Fibroblast of the aortic adventitia (primary cell): Measurements from ENCODE around the gene TEKT3. TPM values are rescaled to one million over a fixed set of nuclear protein-coding genes. Genes with fewer than 3 reads are reported as not detected.

ENCODE experiments used
- DNase-seq: peaks from one replicate; pipeline ENCODE4 v3.0.0-alpha.2; 2010; ENCODE audit warnings: low read depth
- H3K4me3 ChIP-seq: 2 replicates; pipeline ENCODE4 v1.5.1; 2011; ENCODE audit warnings: low read depth, mild to moderate bottlenecking, control low read depth, low read length, moderate library complexity
- CTCF ChIP-seq: IDR thresholded peaks from 2 replicates; pipeline ENCODE4 v1.5.1; 2011; ENCODE audit warnings: mild to moderate bottlenecking, low read length, control low read depth, inconsistent platforms; ENCODE audit not compliant: insufficient read depth
- total RNA-seq: library from RNA; depleted of rRNA; stranded (reverse); fragments of >200 nt; gene quantifications from 2 replicates; pipeline ENCODE4 v1.2.3, GENCODE V29; 2012; ENCODE audit warnings: low replicate concordance

The TEKT3 gene
- total RNA-seq, 1 donor: 0.63 TPM

DNA sequence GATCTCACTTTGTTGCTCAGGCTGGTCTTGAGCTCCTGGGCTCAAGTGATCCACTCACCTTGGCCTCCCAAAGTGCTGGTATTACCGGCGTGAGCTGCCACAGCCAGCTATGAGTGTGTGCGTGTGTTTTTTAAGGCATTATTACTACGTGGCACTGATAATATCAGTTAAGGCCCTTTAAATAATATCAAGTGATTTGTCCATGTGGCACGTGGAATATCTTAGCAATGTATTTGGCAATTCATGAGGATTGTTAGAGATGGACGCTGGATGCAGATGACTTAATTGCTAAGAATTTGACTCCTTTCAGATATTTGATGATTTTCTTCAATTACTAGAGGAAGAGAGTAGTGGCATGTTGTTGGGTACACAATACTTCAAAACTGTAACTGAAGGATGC lies 50.8 kb downstream of the TEKT3 start:
- TF ChIP-seq CTCF: no peak
- H3K4me3 ChIP-seq: no peak overlapping the region
- DNase-seq: peak; percentile 20

DNA sequence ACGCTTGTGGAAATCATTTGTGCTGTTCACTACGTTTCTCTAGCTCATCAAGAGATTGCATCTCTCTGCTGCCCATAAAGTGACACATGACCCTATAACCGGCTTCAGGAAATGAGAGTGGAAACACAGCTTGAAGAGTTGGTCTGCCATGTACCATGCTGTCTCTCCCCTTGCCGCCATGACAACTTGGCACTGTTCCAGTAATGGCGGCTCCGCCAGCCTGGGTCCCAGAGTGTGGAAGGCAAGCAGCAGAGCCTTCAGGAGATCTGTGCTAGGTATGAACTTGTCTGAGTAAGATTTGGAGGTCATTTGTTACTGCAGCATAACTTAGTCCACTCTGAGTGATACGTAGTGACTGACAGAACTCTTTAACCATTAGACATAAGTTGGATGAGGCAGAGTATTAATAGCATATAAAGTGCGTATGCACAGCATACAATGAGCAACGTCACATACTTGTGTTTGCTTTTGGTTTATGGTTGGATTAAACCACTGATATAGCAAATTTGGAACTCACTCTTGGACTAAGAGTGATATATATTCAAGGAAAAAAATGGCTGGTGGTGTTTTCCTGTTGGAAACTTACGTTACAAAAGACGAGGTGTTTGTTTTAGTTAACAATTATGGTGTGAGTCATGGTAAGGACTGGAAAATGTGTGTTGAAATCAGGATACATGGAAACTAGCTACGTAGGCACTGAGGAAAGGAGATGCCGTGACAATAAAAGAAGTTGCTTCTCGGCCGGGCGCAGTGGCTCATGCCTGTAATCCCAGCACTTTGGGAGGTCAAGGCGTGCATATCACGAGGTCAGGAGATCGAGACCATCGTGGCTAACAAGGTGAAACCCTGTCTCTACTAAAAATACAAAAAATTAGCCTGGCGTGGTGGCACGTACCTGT lies 51.9 kb downstream of the TEKT3 start:
- DNase-seq: peak; percentile 39
- TF ChIP-seq CTCF: no peak
- H3K4me3 ChIP-seq: no peak overlapping the region

DNA sequence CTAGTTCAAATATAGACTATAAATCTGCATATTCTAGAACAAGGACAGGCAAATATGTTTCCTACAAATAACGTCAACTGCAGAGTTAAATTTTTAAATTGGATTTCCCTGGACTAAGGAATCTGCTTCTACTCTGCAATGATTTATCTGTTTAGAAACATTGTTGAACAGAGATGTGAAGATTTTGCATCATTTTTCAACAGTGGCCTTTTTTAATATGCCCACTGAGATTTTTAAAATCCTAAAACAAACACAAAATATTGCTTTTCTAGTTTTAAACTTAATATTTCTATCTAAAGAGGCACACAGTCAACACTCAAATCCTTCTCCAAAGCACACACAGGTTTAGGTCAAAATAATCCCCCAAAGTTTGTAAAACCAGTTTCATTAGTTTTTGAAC lies 52.5 kb downstream of the TEKT3 start:
- no peak for DNase-seq
- no peak overlapping the region for H3K4me3 ChIP-seq
- no peak for TF ChIP-seq CTCF

DNA sequence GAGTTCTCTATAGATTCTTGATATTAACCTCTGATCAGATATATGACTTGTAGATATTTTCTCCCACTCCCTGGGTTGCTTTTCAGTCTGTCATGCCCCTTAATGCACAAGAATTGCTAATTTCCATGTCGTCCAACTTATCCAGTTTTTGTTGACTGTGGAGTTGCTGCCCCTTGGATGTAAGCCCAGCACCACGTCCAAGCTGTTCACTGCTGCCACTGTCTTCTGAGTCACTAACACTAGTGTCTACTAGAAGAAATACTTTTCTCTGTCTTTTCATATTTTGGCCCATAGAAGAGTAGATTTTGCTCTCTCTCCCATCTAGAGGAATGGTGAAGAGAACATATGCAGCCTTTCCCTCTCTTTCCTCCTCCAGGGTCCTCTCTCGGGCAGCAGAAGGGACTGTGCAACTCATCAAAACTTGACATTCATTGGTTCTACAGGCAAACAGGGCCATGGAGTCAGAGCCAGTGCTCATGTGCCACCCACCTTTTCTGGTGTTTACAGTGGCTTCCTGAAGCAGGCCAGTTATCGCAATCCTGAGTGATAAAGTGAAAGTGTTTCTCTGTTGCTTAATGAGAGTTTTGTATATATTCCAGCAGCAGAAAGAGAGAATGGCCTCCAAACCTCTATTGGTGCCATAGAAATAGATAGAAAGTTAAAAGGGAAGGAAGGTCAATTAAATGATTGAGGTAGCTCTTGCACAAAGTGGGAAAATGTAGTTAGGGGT lies 53.7 kb downstream of the TEKT3 start:
- peak; percentile 42 for DNase-seq
- no peak for TF ChIP-seq CTCF
- H3K4me3 ChIP-seq: no peak overlapping the region

DNA sequence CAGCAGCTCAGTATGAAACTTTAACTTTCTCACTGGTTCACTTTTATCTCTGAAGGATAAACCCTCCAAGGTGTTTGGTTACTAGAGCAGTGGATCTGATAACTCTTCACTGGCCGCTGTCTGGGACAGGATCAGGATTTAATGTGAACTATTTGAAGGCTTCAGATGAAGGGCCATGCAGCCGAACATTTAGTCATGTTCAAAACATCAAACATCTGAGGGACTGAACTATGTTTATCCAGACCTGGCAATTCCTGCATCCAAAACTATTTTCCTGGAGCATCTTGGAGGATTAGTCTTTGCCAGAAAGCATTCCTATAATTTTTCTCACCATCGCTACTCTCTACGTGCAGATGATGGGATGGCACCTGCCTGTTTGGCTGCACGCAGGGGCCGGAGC lies 55.9 kb downstream of the TEKT3 start:
- TF ChIP-seq CTCF: no peak
- H3K4me3 ChIP-seq: no peak overlapping the region
- DNase-seq: no peak

- DNase-seq: no peak
- no peak overlapping the region for H3K4me3 ChIP-seq
- TF ChIP-seq CTCF: no peak
Measured at GRCh38 chr17:15284537-15284936, 56.9 kb downstream of the TEKT3 start.
